Esophagus (tissue), 2 donors: ENCODE data around the gene FOXC2. TPM values are rescaled to one million over a fixed set of nuclear protein-coding genes. Genes with fewer than 3 reads are reported as not detected.

Experiments
- H3K27ac ChIP-seq, 2 donors: one replicate each; pipeline ENCODE4 v1.5.1; 2013; ENCODE audit warnings: low read depth in 2 of 2, mild to moderate bottlenecking in 2 of 2, inconsistent platforms in 1 of 2, low read length in 1 of 2, moderate library complexity in 1 of 2
- H3K27me3 ChIP-seq, 2 donors: one replicate each; pipeline ENCODE4 v1.6.1; 2013; ENCODE audit warnings: low read length in 2 of 2, control low read depth in 1 of 2, mild to moderate bottlenecking in 1 of 2; ENCODE audit not compliant: insufficient read depth in 2 of 2, control insufficient read depth in 1 of 2
- H3K36me3 ChIP-seq, 2 donors: one replicate each; pipeline ENCODE4 v1.6.1; 2013; ENCODE audit warnings: low read length in 1 of 2; ENCODE audit not compliant: control insufficient read depth in 2 of 2, insufficient read depth in 2 of 2
- H3K4me1 ChIP-seq, 2 donors: one replicate each; pipeline ENCODE4 v1.6.1; 2013; ENCODE audit warnings: low read length in 1 of 2; ENCODE audit not compliant: control insufficient read depth in 2 of 2, insufficient read depth in 2 of 2
- H3K4me3 ChIP-seq, 2 donors: one replicate each; pipeline ENCODE4 v1.5.1; 2013; ENCODE audit warnings: low read length in 2 of 2, mild to moderate bottlenecking in 2 of 2, low read depth in 1 of 2, moderate library complexity in 1 of 2
- H3K9me3 ChIP-seq, 2 donors: one replicate each; pipeline ENCODE4 v1.6.1; 2013; ENCODE audit warnings: mild to moderate bottlenecking in 2 of 2, low read depth in 1 of 2, low read length in 1 of 2, moderate library complexity in 1 of 2; ENCODE audit not compliant: control insufficient read depth in 2 of 2, insufficient read depth in 1 of 2
- WGBS, 2 donors: extraction: QIAGEN DNeasy Blood & Tissue Kit; methylation state at CpG; one replicate each; pipeline ENCODE4 v1.1.7; 2013; 5-methylcytosine and 5-hydroxymethylcytosine counted together
- polyA plus RNA-seq, 2 donors: library from polyadenylated mRNA; stranded (reverse); fragments of 200-250 nt; gene quantifications; one replicate each; pipeline ENCODE4 v1.2.3, GENCODE V29; 2013
- donor health status: healthy with polysubstance abuse.
- donor health status: Bipolar disorder and iron deficiency.

FOXC2 gene
- polyA plus RNA-seq, 2 donors, result 0.10 to 0.18 TPM

GRCh38 chr16:86523166-86523740, 43.4 kb upstream of the FOXC2 start:
- H3K27me3 ChIP-seq, result no peaks in the 10 kb centered on the region
- H3K4me3 ChIP-seq, result no peak overlapping the region
- H3K9me3 ChIP-seq, result no peaks in the 10 kb centered on the region
- H3K4me1 ChIP-seq, result peaks cover 2 to 3% of the 10 kb centered on the region in 2 donors
- 56 to 68% methylated on average over 5 of the region's 5 CpGs for WGBS, 2 donors
- no peaks in the 10 kb centered on the region for H3K36me3 ChIP-seq
- no peak overlapping the region for H3K27ac ChIP-seq

- Histone ChIP-seq H3K27me3 (no peaks in the 10 kb centered on the region), H3K9me3 (no peaks in the 10 kb centered on the region), H3K4me3 (no peak overlapping the region), H3K27ac (no peak overlapping the region), H3K4me1 (peaks cover under 1 to 3% of the 10 kb centered on the region in 2 donors), H3K36me3 (no peaks in the 10 kb centered on the region)
- 39 to 50% methylated on average over 6 of the region's 6 CpGs for WGBS, 2 donors
These were observed 42.6 kb upstream of the FOXC2 start for GRCh38 chr16:86524029-86524428.

GRCh38 chr16:86525696-86526095, 40.9 kb upstream of the FOXC2 start:
- Histone ChIP-seq H3K4me1 (no peaks in the 10 kb centered on the region), H3K4me3 (no peak overlapping the region), H3K27me3 (no peaks in the 10 kb centered on the region), H3K9me3 (no peaks in the 10 kb centered on the region), H3K27ac (no peak overlapping the region), H3K36me3 (no peaks in the 10 kb centered on the region)
- WGBS, 2 donors, result 71 to 72% methylated on average over 12 of the region's 12 CpGs

GRCh38 chr16:86527366-86527765, 39.3 kb upstream of the FOXC2 start:
- WGBS, 2 donors, result 91 to 95% methylated on average over 15 of the region's 15 CpGs
- peaks cover 0 to 7% of the 10 kb centered on the region in 2 donors for H3K36me3 ChIP-seq
- H3K9me3 ChIP-seq, result no peaks in the 10 kb centered on the region
- no peaks in the 10 kb centered on the region for H3K27me3 ChIP-seq
- no peak overlapping the region for H3K27ac ChIP-seq
- H3K4me1 ChIP-seq, result no peaks in the 10 kb centered on the region
- H3K4me3 ChIP-seq, result no peak overlapping the region

- H3K27me3 ChIP-seq, result no peaks in the 10 kb centered on the region
- no peaks in the 10 kb centered on the region for H3K4me1 ChIP-seq
- H3K36me3 ChIP-seq, result peaks cover 0 to 8% of the 10 kb centered on the region in 2 donors
- 93% methylated on average over 38 of the region's 38 CpGs for WGBS, 2 donors
- no peaks in the 10 kb centered on the region for H3K9me3 ChIP-seq
- no peak overlapping the region for H3K4me3 ChIP-seq
- no peak overlapping the region for H3K27ac ChIP-seq
These were observed 38.3 kb upstream of the FOXC2 start for GRCh38 chr16:86528061-86528929.

- peaks cover 0 to 8% of the 10 kb centered on the region in 2 donors for H3K36me3 ChIP-seq
- H3K9me3 ChIP-seq, result no peaks in the 10 kb centered on the region
- no peaks in the 10 kb centered on the region for H3K4me1 ChIP-seq
- 88 to 92% methylated on average over 8 of the region's 8 CpGs for WGBS, 2 donors
- no peaks in the 10 kb centered on the region for H3K27me3 ChIP-seq
- H3K4me3 ChIP-seq, result no peak overlapping the region
- H3K27ac ChIP-seq, result no peak overlapping the region
These were observed 37.5 kb upstream of the FOXC2 start for GRCh38 chr16:86529160-86529559.

GRCh38 chr16:86530251-86531190, 36.1 kb upstream of the FOXC2 start:
- H3K36me3 ChIP-seq, result peaks cover 0 to 10% of the 10 kb centered on the region in 2 donors
- H3K27me3 ChIP-seq, result no peaks in the 10 kb centered on the region
- H3K4me1 ChIP-seq, result no peaks in the 10 kb centered on the region
- peak overlapping the region in 1 of 2 donors; percentile 74 for H3K27ac ChIP-seq
- no peaks in the 10 kb centered on the region for H3K9me3 ChIP-seq
- no peak overlapping the region for H3K4me3 ChIP-seq
- WGBS, 2 donors, result 75 to 80% methylated on average over 31 of the region's 31 CpGs

- H3K4me1 ChIP-seq, result no peaks in the 10 kb centered on the region
- H3K4me3 ChIP-seq, result no peak overlapping the region
- WGBS, 2 donors, result 62 to 67% methylated on average over 7 of the region's 7 CpGs
- no peaks in the 10 kb centered on the region for H3K9me3 ChIP-seq
- H3K36me3 ChIP-seq, result peaks cover 0 to 13% of the 10 kb centered on the region in 2 donors
- H3K27ac ChIP-seq, result peak overlapping the region; percentile 17 to 74
- H3K27me3 ChIP-seq, result no peaks in the 10 kb centered on the region
These were observed 35.5 kb upstream of the FOXC2 start for GRCh38 chr16:86531191-86531545.
